ENCODE data around the gene PML. TPM values are rescaled to one million over a fixed set of nuclear protein-coding genes. Genes with fewer than 3 reads are reported as not detected.
"Not testable (repeated sequence)": the region's sequence is repeated elsewhere in the genome, so short reads cannot be mapped to it uniquely, and the experiment has no call there.

The PML gene
- total RNA-seq, 1 donor = 31.9 TPM

DNA sequence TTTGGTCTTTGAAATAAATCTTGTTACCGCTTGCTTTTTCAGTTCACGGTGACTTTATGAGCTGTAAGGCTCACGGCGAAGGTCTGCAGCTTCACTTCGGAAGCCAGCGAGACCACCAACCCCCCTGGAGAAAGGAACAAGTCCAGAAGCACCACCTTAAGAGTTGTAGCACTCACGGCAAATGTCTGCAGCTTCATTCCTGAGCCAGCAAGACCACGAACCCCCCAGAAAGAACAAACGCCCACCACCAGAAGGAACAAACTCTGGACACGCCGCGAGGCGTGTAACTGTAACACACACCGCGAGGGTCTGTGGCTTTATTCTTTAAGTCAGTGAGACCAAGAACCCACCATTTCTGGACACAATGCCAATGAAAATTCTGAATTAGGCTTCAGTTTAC, 59.0 kb downstream of the PML start:
- H3K4me3 ChIP-seq (ENCODE audit: low read depth, low read length) = no peak overlapping the region
- DNase-seq (ENCODE audit: low read depth) = no peak
- TF ChIP-seq, protein P1, sequence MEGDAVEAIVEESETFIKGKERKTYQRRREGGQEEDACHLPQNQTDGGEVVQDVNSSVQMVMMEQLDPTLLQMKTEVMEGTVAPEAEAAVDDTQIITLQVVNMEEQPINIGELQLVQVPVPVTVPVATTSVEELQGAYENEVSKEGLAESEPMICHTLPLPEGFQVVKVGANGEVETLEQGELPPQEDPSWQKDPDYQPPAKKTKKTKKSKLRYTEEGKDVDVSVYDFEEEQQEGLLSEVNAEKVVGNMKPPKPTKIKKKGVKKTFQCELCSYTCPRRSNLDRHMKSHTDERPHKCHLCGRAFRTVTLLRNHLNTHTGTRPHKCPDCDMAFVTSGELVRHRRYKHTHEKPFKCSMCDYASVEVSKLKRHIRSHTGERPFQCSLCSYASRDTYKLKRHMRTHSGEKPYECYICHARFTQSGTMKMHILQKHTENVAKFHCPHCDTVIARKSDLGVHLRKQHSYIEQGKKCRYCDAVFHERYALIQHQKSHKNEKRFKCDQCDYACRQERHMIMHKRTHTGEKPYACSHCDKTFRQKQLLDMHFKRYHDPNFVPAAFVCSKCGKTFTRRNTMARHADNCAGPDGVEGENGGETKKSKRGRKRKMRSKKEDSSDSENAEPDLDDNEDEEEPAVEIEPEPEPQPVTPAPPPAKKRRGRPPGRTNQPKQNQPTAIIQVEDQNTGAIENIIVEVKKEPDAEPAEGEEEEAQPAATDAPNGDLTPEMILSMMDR (IDR thresholded peaks at IDR 0.05; ENCODE audit: insufficient read depth, low read length) = no peak

DNA sequence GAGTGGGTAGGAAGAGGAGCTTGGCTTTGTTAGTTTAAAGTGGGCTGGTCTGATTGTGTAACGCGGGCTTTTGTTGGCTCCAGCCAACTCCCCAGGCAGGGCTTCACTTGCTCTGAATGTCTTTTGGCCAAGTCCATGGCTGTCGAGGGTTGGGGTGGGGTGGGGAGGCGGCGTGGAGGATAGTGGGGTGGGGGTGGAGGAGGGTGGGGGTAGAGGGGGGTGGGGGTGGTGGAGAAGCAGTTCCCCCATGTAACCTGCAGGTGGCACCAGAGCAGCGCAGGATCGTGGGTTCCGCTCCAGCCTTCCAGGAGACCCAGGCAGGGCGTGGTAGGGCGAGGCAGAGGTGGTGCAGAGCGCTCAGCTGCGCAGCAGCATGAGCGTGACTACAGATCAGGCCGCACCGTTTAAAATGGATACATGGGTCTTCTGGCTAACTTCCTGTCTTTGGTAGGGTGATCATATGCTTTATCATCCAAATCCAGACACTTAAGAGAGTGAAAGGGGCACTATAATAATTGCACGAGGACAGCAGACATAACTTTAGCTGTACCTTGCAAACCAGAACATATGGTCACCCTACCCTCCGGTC, 59.5 kb downstream of the PML start:
- TF ChIP-seq, protein P1 (IDR thresholded peaks at IDR 0.05; ENCODE audit: insufficient read depth, low read length) = peak; percentile 76
- peak; percentile 98 for DNase-seq (ENCODE audit: low read depth)
- no peak overlapping the region for H3K4me3 ChIP-seq (ENCODE audit: low read depth, low read length)

DNA sequence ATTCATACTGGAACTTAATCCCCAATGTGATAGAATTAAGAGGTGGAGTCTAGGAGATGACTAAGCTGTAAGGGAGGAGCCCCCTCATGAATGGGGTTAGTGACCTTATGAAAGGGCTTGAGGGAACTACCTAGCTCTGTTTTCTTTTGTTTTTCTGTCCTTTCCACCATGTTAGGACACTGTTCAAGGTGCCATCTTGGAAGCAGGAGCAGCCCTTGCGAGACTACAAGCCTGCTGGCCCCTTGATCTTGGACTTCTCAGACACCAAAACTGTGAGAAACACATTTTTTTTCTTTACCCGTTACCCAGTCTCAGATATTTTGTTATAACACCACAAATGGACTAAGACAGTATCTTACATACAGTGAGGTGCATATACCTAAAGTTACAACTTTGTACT, 61.3 kb downstream of the PML start:
- TF ChIP-seq, protein P1 (IDR thresholded peaks at IDR 0.05; ENCODE audit: insufficient read depth, low read length) = no peak
- DNase-seq (ENCODE audit: low read depth) = no peak
- no peak overlapping the region for H3K4me3 ChIP-seq (ENCODE audit: low read depth, low read length)

DNA sequence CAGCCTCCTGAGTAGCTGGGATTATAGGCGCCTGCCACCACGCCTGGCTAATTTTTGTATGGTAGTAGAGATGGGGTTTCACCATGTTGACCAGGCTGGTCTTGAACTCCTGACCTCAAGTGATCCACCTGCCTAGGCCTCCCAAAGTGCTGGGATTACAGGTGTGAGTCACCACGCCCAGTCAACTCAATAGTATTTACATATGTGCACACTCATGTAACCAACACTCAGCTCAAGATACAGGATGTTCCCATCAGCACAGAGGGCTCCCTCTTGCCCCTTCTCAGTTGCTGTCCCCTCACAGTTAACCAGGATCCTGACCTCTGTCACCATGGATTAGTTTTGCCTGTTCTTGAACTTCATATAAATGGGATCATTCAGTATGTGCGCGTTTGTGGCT, 61.8 kb downstream of the PML start:
- not testable (repeated sequence) for H3K4me3 ChIP-seq (ENCODE audit: low read depth, low read length); DNase-seq (ENCODE audit: low read depth)

DNA sequence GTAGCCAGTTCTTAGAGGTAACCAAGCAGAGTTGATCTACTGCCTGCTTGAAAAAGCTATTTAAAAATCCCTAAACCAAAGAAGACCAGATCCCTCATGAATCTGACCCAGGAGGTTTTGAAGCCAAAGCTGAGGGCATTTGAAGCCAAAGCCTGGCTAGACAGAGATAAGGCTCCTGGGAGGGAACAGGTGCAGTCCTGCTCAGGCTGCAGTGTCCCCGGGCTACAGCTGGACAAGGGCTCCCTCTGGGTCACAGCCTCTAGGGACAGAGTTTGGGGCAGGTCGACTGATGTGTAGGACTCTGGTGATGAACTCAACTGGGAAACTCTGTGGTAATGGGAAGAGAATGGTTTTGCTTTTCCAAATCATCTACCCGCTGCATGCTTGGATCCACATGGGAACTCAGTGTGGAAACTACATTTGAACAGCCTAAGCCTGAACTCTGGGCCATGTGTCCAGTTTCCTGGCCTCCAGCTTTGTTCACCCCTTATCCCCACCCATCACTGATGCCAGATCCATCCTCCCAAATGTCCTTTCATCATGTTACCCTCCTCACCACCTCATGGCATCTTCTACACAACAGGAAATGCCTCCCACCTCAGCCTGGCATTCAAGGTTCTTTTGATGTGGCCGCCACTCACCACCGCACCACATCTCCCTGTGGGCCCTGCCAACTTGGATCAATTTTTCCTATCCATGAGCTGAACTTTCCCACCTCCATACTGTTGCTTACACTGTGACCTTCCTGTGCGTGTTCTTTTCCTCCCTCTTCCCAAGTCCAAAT, 64.7 kb downstream of the PML start:
- H3K4me3 ChIP-seq (ENCODE audit: low read depth, low read length); DNase-seq (ENCODE audit: low read depth): not testable (repeated sequence)

DNA sequence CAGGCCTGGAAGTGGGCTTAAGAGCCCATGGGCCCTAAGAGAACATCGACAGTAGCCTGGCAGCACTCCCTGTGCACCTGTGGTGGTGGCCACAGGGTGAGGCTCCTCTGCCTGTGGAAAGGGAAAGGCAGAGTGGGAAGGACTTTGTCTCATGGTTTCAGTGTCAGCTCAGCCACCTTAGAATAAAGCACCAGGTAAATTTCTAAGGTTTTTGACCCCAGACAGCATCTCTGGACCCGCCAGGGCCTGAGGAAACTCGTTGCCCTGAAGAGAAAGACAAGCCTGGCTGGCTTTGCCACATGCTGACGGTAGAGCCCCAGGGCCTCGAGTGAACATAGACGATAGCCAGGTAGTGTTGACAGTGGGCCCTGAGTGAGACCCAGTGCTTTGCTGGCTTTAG, 65.7 kb downstream of the PML start:
- TF ChIP-seq, protein P1 (IDR thresholded peaks at IDR 0.05; ENCODE audit: insufficient read depth, low read length) = no peak
- DNase-seq (ENCODE audit: low read depth) = no peak

DNA sequence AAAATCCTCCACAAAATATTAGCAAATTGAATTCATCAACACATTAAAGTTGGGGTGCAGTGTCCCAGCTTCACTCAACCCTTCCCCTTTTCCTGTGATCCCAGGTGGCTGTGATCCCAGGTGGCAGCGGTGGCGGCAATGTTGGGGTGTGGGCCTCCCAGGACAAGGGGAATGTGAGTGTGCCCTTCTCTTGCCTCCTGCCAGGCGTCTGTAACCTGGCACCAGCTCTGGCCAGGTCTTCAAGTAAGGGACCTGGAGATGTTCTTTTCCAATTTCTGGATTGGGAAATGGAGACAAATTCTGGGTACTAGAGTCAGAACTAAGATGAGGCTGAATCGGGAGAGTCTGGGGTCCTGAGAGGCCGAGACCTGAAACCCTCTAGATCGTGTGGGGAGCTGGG, 67.7 kb downstream of the PML start:
- DNase-seq (ENCODE audit: low read depth) = no peak
- no peak overlapping the region for H3K4me3 ChIP-seq (ENCODE audit: low read depth, low read length)
- TF ChIP-seq, protein P1 (IDR thresholded peaks at IDR 0.05; ENCODE audit: insufficient read depth, low read length) = no peak

More for the DNA sequence above, 65.7 kb downstream of the PML start:
- no peak overlapping the region for H3K4me3 ChIP-seq (ENCODE audit: low read depth, low read length)

DNA sequence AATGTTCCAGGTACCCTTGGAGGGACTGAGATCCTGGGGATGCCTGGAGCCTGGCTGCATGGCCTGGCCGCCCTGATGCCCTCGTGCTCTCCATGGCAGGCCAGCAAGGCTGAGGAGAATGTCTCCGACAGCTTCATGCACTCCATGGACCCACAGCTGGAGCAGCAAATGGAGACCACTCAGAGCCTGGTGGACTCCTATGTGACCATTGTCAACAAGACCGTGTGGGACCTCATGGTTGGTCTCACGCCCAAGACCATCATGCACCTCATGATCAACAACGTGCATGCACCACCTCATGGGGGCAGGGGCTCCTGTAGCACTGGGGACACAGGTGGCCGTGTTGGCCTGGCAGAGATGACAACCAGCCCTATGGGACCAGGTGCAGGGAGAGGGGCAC, 68.2 kb downstream of the PML start:
- no peak for DNase-seq (ENCODE audit: low read depth)
- TF ChIP-seq, protein P1 (IDR thresholded peaks at IDR 0.05; ENCODE audit: insufficient read depth, low read length) = no peak
- H3K4me3 ChIP-seq (ENCODE audit: low read depth, low read length) = no peak overlapping the region

DNA sequence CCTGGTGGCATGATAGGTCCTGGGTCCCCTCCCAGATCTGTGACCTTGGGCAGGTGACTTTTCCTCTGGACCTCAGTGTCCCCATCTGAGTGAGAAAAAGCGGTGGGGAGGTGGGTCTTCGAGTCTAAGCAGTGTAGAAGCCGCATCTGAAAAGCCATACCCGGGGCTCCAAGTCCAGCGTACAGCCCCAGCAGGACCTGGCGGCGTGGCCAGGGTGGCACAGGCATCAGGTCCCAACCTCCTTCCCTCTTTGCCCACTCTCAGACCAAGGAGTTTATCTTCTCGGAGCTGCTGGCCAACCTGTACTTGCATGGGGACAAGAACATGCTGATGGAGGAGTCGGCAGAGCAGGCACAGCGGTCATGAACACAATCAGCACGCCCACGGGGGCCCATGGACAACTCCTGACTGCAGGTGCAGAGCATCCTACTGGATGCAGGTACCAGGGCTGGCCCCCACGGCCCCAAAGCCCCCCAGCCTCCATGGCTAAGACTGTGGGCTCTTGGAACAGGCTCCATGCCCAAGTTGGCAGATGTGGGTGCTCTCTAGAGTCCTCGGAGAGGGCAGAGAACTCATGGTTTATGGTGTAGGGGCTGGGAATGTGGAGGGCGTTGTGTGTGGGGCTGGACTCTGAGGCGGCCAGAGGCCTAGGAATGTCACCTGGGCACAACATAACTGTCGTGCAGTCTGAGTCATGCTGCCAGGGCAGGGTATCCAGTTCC, 69.1 kb downstream of the PML start:
- not testable (repeated sequence) for DNase-seq (ENCODE audit: low read depth)

DNA sequence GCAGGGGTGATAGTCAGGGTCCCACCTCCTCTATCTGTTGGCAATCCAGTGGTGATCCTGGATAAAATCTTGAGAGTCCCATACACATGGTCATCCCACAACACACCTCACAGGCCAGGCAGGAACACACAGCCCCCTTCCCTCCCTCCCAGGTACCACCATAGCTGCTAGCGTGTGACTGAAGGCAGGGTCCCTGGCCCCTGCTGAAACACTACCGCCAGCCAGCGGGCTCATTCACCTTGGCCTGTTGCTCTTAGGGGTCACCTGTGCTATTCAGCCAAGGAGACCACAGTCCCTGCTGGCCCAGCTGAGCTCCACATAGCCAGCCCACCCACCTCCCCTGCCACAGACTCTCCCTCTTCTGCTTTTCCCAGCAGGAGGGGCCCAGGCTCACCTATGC, 69.7 kb downstream of the PML start:
- not testable (repeated sequence) for DNase-seq (ENCODE audit: low read depth); H3K4me3 ChIP-seq (ENCODE audit: low read depth, low read length)

More for the DNA sequence above, 69.1 kb downstream of the PML start:
- not testable (repeated sequence) for H3K4me3 ChIP-seq (ENCODE audit: low read depth, low read length)

DNA sequence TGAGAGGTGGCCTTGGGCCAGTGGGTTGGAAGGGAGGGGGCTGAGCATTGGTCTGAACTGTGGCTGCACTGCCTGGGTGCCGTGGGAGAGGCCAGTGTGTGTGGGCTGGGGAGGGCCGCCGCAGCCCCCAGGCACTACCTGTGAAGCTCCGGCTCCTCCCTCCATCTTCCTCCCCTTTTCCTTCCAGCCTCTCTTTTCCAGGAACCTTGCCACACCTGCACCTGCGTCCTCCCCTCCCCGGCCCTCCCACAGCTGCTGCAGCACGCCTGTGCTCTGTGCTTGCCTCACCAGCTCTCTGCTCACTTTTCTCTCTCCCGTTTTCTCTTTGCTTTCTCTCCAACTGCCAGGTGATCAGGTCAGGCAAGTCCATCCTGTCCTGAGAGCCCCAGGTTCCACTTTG, 70.3 kb downstream of the PML start:
- DNase-seq (ENCODE audit: low read depth); H3K4me3 ChIP-seq (ENCODE audit: low read depth, low read length): not testable (repeated sequence)
